Astrocyte (in vitro differentiated cells and primary cell): ENCODE measurements around the gene TOR2A. TPM values are rescaled to one million over a fixed set of nuclear protein-coding genes. Genes with fewer than 3 reads are reported as not detected.

ENCODE experiments used
- DNase-seq: peaks from one replicate; pipeline ENCODE4 v3.0.0-alpha.2; 2010; ENCODE audit warnings: low read depth
- FAIRE-seq: peaks from 2 replicates; lab custom pipeline; 2011; peaks lifted over from hg19 to GRCh38; lab: Jason Lieb, UNC
- H2AFZ ChIP-seq: 2 replicates; pipeline ENCODE4 v1.6.0; 2012; ENCODE audit warnings: low read depth, low read length, inconsistent platforms
- H3K27ac ChIP-seq: 2 replicates; pipeline ENCODE4 v1.5.1; 2011; ENCODE audit warnings: low read depth, low read length, inconsistent platforms
- H3K27me3 ChIP-seq: 2 replicates; pipeline ENCODE4 v1.6.0; 2011; ENCODE audit warnings: low read length, inconsistent platforms; ENCODE audit not compliant: insufficient read depth
- H3K36me3 ChIP-seq: 2 replicates; pipeline ENCODE4 v1.5.1; 2011; ENCODE audit warnings: low read length, inconsistent platforms; ENCODE audit not compliant: insufficient read depth
- H3K4me1 ChIP-seq: 2 replicates; pipeline ENCODE4 v1.5.1; 2011; ENCODE audit warnings: low read length, inconsistent platforms; ENCODE audit not compliant: insufficient read depth
- H3K4me2 ChIP-seq: 2 replicates; pipeline ENCODE4 v1.6.0; 2012; ENCODE audit warnings: low read length, inconsistent platforms
- H3K4me3 ChIP-seq: 2 replicates; pipeline ENCODE4 v1.5.1; 2011; ENCODE audit warnings: low read depth, mild to moderate bottlenecking, low read length, inconsistent platforms; ENCODE audit not compliant: insufficient read depth
- H3K79me2 ChIP-seq: 2 replicates; pipeline ENCODE4 v1.6.0; 2012; ENCODE audit warnings: mild to moderate bottlenecking, low read length, inconsistent platforms; ENCODE audit not compliant: insufficient read depth
- H3K9ac ChIP-seq: 2 replicates; pipeline ENCODE4 v1.6.0; 2012; ENCODE audit warnings: mild to moderate bottlenecking, low read length, inconsistent platforms
- H3K9me3 ChIP-seq: 2 replicates; pipeline ENCODE4 v1.5.1; 2012; ENCODE audit warnings: low read depth, mild to moderate bottlenecking, low read length, inconsistent platforms; ENCODE audit not compliant: insufficient read depth
- H4K20me1 ChIP-seq: 2 replicates; pipeline ENCODE4 v1.6.0; 2012; ENCODE audit warnings: low read length, inconsistent platforms; ENCODE audit not compliant: insufficient read depth
- H3K27ac Mint-ChIP-seq: one replicate; pipeline ENCODE4 v1.8.0; 2021; ENCODE audit warnings: mild to moderate bottlenecking, mixed read lengths; ENCODE audit not compliant: unreplicated experiment
- H3K27me3 Mint-ChIP-seq: one replicate; pipeline ENCODE4 v1.8.0; 2021; ENCODE audit warnings: low read depth, mixed read lengths; ENCODE audit not compliant: unreplicated experiment
- H3K36me3 Mint-ChIP-seq: one replicate; pipeline ENCODE4 v1.8.0; 2021; ENCODE audit warnings: low read depth, mixed read lengths; ENCODE audit not compliant: unreplicated experiment
- H3K4me1 Mint-ChIP-seq: one replicate; pipeline ENCODE4 v1.8.0; 2021; ENCODE audit warnings: low read depth, mixed read lengths; ENCODE audit not compliant: unreplicated experiment
- H3K4me3 Mint-ChIP-seq: one replicate; pipeline ENCODE4 v1.8.0; 2021; ENCODE audit warnings: mild to moderate bottlenecking, moderate library complexity, mixed read lengths; ENCODE audit not compliant: unreplicated experiment
- H3K9me3 Mint-ChIP-seq: one replicate; pipeline ENCODE4 v1.8.0; 2021; ENCODE audit warnings: mild to moderate bottlenecking, mixed read lengths; ENCODE audit not compliant: unreplicated experiment
- CTCF ChIP-seq: IDR thresholded peaks from 2 replicates; pipeline ENCODE4 v1.5.1; 2011; ENCODE audit warnings: low read depth, mild to moderate bottlenecking, inconsistent platforms, low read length, moderate library complexity; ENCODE audit not compliant: insufficient read depth
- EZH2 ChIP-seq: IDR thresholded peaks from 2 replicates; pipeline ENCODE4 v1.6.1; 2012; ENCODE audit warnings: mild to moderate bottlenecking, low read length, inconsistent platforms; ENCODE audit not compliant: insufficient read depth
- total RNA-seq: library from RNA; stranded (reverse); gene quantifications from 2 replicates; pipeline ENCODE4 v1.2.1, GENCODE V29; 2021

TOR2A gene
- total RNA-seq, 1 donor from 2014 or later: 7.5 TPM

GRCh38 chr9:127721391-127721821 lies 13.7 kb downstream of the TOR2A start:
- Mint-ChIP-seq H3K27me3 (peaks cover 8% of the 10 kb centered on the region), H3K27ac (no peak overlapping the region), H3K4me3 (no peak overlapping the region), H3K4me1 (no peaks in the 10 kb centered on the region), H3K36me3 (no peaks in the 10 kb centered on the region), H3K9me3 (no peaks in the 10 kb centered on the region)
- H3K9me3 ChIP-seq: no peaks in the 10 kb centered on the region
- no peak for DNase-seq
- H3K4me2 ChIP-seq: no peak overlapping the region
- H4K20me1 ChIP-seq: peaks cover 3% of the 10 kb centered on the region
- no peaks in the 10 kb centered on the region for H3K36me3 ChIP-seq
- no peak for FAIRE-seq
- no peak overlapping the region for H3K27ac ChIP-seq
- H3K9ac ChIP-seq: no peak overlapping the region
- H3K27me3 ChIP-seq: no peaks in the 10 kb centered on the region
- H2AFZ ChIP-seq: no peak overlapping the region
- H3K4me3 ChIP-seq: no peak overlapping the region
- peaks cover 21% of the 10 kb centered on the region for H3K4me1 ChIP-seq
- H3K79me2 ChIP-seq: no peaks in the 10 kb centered on the region
- TF ChIP-seq EZH2: no peak
- no peak for TF ChIP-seq CTCF

GRCh38 chr9:127720865-127721227 lies 14.2 kb downstream of the TOR2A start:
- H4K20me1 ChIP-seq: peaks cover 3% of the 10 kb centered on the region
- H3K36me3 ChIP-seq: no peaks in the 10 kb centered on the region
- Mint-ChIP-seq H3K27ac (no peak overlapping the region), H3K4me3 (no peak overlapping the region), H3K27me3 (peaks cover 6% of the 10 kb centered on the region), H3K4me1 (peaks cover 2% of the 10 kb centered on the region), H3K9me3 (no peaks in the 10 kb centered on the region), H3K36me3 (no peaks in the 10 kb centered on the region)
- H3K4me2 ChIP-seq: no peak overlapping the region
- no peaks in the 10 kb centered on the region for H3K9me3 ChIP-seq
- H3K9ac ChIP-seq: no peak overlapping the region
- H3K27ac ChIP-seq: no peak overlapping the region
- TF ChIP-seq CTCF (no peak), EZH2 (no peak)
- H3K4me3 ChIP-seq: no peak overlapping the region
- no peaks in the 10 kb centered on the region for H3K79me2 ChIP-seq
- peaks cover 25% of the 10 kb centered on the region for H3K4me1 ChIP-seq
- DNase-seq (no peak), FAIRE-seq (no peak)
- no peak overlapping the region for H2AFZ ChIP-seq
- no peaks in the 10 kb centered on the region for H3K27me3 ChIP-seq

- Mint-ChIP-seq H3K4me1 (peaks cover 2% of the 10 kb centered on the region), H3K9me3 (no peaks in the 10 kb centered on the region), H3K36me3 (no peaks in the 10 kb centered on the region), H3K27me3 (peaks cover 5% of the 10 kb centered on the region), H3K4me3 (no peak overlapping the region), H3K27ac (no peak overlapping the region)
- Histone ChIP-seq H3K36me3 (no peaks in the 10 kb centered on the region), H3K27ac (no peak overlapping the region), H3K4me1 (peaks cover 25% of the 10 kb centered on the region), H3K79me2 (peaks cover under 1% of the 10 kb centered on the region), H3K27me3 (no peaks in the 10 kb centered on the region), H3K9ac (no peak overlapping the region), H2AFZ (no peak overlapping the region), H3K4me3 (no peak overlapping the region), H3K9me3 (no peaks in the 10 kb centered on the region), H3K4me2 (no peak overlapping the region), H4K20me1 (peaks cover 3% of the 10 kb centered on the region)
- no peak for TF ChIP-seq EZH2
- TF ChIP-seq CTCF: no peak
- DNase-seq: no peak
- no peak for FAIRE-seq
Observed at GRCh38 chr9:127720031-127720864, 14.8 kb downstream of the TOR2A start.
